HepG2 (cell line): Measurements from ENCODE around the gene CTNNA2.

ENCODE experiments used
- AFF4 ChIP-seq: sonication (generic); formaldehyde crosslinking; IDR thresholded peaks from 2 replicates; pipeline ENCODE4 v1.4.0; 2020; ENCODE audit warnings: missing genetic modification reagents
- BRCA1 ChIP-seq: sonication (generic); formaldehyde crosslinking; IDR thresholded peaks from 2 replicates; pipeline ENCODE4 v1.4.0; 2020; ENCODE audit warnings: missing genetic modification reagents
- CTCF ChIP-seq: sonication (generic); formaldehyde crosslinking; IDR thresholded peaks from 2 replicates; pipeline ENCODE4 v1.5.0; 2020; ENCODE audit warnings: mild to moderate bottlenecking, missing genetic modification reagents, moderate library complexity
- MBD4 ChIP-seq: IDR thresholded peaks from 2 replicates; pipeline ENCODE4 v1.6.1; 2012; ENCODE audit warnings: low read length, inconsistent platforms, borderline replicate concordance
- POLR2AphosphoS5 ChIP-seq: IDR thresholded peaks from 2 replicates; pipeline ENCODE4 v1.6.1; 2012; ENCODE audit warnings: low read depth, low read length
- RNF2 ChIP-seq: fragments of 450-650 bp; conservative IDR thresholded peaks from 2 replicates; pipeline ENCODE4 v1.6.1; 2016; ENCODE audit warnings: low read depth

GRCh38 chr2:80070587-80070986 lies 557.7 kb downstream of the CTNNA2 start:
- TF ChIP-seq BRCA1 (CRISPR knock-in tag) (no peak), AFF4 (CRISPR knock-in tag) (no peak), CTCF (CRISPR knock-in tag) (no peak), MBD4 (no peak), POLR2AphosphoS5 (no peak), RNF2 (no peak)
